ENCODE measurements around the gene USP36.
A peak's percentile ranks its signal among the peaks of the same experiment; 100 is the strongest.

DNA sequence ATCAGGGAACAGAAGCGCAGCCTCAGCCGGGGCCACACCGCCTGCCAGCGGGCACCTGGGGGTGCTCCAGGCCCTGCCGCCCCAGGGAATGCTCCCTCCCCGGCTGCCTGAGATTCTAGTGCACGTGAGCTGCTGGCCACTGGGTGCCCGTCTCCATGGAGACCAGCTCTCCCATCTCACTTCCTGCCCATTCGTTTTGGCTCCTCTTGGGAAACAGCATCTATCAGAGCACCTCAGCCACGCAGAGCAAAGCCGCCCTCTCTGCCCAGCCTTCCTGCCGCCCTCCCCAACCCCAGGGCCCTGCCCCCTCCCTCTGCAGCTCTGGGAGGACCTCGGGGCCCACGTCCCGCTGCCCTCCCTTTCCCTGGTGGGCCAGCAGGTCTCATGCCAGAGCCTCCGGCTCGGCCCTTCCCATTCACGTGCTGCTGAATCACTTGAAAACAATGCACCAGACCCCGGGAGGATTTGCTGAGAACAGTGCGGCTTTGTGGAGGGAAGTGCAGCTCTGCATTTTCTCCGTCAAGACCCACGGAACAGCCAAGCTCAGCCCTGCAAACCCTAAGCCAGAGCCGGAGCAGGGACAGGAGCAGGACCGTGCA, 43.0 kb upstream of the USP36 start:
- TF ChIP-seq, protein P1, sequence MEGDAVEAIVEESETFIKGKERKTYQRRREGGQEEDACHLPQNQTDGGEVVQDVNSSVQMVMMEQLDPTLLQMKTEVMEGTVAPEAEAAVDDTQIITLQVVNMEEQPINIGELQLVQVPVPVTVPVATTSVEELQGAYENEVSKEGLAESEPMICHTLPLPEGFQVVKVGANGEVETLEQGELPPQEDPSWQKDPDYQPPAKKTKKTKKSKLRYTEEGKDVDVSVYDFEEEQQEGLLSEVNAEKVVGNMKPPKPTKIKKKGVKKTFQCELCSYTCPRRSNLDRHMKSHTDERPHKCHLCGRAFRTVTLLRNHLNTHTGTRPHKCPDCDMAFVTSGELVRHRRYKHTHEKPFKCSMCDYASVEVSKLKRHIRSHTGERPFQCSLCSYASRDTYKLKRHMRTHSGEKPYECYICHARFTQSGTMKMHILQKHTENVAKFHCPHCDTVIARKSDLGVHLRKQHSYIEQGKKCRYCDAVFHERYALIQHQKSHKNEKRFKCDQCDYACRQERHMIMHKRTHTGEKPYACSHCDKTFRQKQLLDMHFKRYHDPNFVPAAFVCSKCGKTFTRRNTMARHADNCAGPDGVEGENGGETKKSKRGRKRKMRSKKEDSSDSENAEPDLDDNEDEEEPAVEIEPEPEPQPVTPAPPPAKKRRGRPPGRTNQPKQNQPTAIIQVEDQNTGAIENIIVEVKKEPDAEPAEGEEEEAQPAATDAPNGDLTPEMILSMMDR (IDR thresholded peaks at IDR 0.05) = no peak
- TF ChIP-seq POLR2A (IDR thresholded peaks at IDR 0.05) (peak; percentile 20 to 29), POLR2AphosphoS5 (IDR thresholded peaks at IDR 0.05) (peak; percentile 77 to 95 (median 80))
